Measurements from ENCODE around the gene ALDOB.

ALDOB gene

GRCh38 chr9:101448680-101449070, 13.1 kb upstream of the ALDOB start:
- H3K27me3 ChIP-seq (replicated peaks) = no peaks in the 10 kb centered on the region
- in situ Hi-C loops (cut with HindIII; ENCODE audit: low pct_ligation_motif_present, low sequenced_read_pairs) = no loop called here

GRCh38 chr9:101446732-101447131, 11.2 kb upstream of the ALDOB start:
- Histone ChIP-seq H3K4me3 (ENCODE audit: low read depth, low read length) (no peak overlapping the region), H3K27ac (no peak overlapping the region), H3K27me3 (replicated peaks) (no peaks in the 10 kb centered on the region), H3K36me3 (replicated peaks) (no peaks in the 10 kb centered on the region)
- DNase-seq = no peak
- TF ChIP-seq CTCF (IDR thresholded peaks at IDR 0.05; ENCODE audit: low read depth, low read length, missing control alignments) = no peak
- in situ Hi-C loops (cut with HindIII; ENCODE audit: low pct_ligation_motif_present, low sequenced_read_pairs) = no loop called here

More at GRCh38 chr9:101448680-101449070, 13.1 kb upstream of the ALDOB start:
- no peak overlapping the region for H3K27ac ChIP-seq
- no peak for TF ChIP-seq CTCF (IDR thresholded peaks at IDR 0.05; ENCODE audit: low read depth, low read length, missing control alignments)
- DNase-seq = no peak
- H3K4me3 ChIP-seq (ENCODE audit: low read depth, low read length) = no peak overlapping the region
- no peaks in the 10 kb centered on the region for H3K36me3 ChIP-seq (replicated peaks)

GRCh38 chr9:101445353-101446029, 9.9 kb upstream of the ALDOB start:
- Histone ChIP-seq H3K4me3 (ENCODE audit: low read depth, low read length) (no peak overlapping the region), H3K27ac (no peak overlapping the region), H3K36me3 (replicated peaks) (no peaks in the 10 kb centered on the region), H3K27me3 (replicated peaks) (no peaks in the 10 kb centered on the region)
- in situ Hi-C loops (cut with HindIII; ENCODE audit: low pct_ligation_motif_present, low sequenced_read_pairs) = no loop called here
- TF ChIP-seq CTCF (IDR thresholded peaks at IDR 0.05; ENCODE audit: low read depth, low read length, missing control alignments) = no peak
- DNase-seq = no peak

- no peaks in the 10 kb centered on the region for H3K36me3 ChIP-seq (replicated peaks)
- H3K4me3 ChIP-seq (ENCODE audit: low read depth, low read length) = no peak overlapping the region
- in situ Hi-C loops (cut with HindIII; ENCODE audit: low pct_ligation_motif_present, low sequenced_read_pairs) = no loop called here
- no peak for DNase-seq
- no peak overlapping the region for H3K27ac ChIP-seq
- no peaks in the 10 kb centered on the region for H3K27me3 ChIP-seq (replicated peaks)
- TF ChIP-seq CTCF (IDR thresholded peaks at IDR 0.05; ENCODE audit: low read depth, low read length, missing control alignments) = no peak
These were observed 7.8 kb upstream of the ALDOB start for GRCh38 chr9:101443364-101443771.

GRCh38 chr9:101442736-101443135, 7.2 kb upstream of the ALDOB start:
- no peaks in the 10 kb centered on the region for H3K36me3 ChIP-seq (replicated peaks)
- H3K27me3 ChIP-seq (replicated peaks) = no peaks in the 10 kb centered on the region
- no peak overlapping the region for H3K27ac ChIP-seq
- no peak overlapping the region for H3K4me3 ChIP-seq (ENCODE audit: low read depth, low read length)
- in situ Hi-C loops (cut with HindIII; ENCODE audit: low pct_ligation_motif_present, low sequenced_read_pairs) = no loop called here
- DNase-seq = no peak
- no peak for TF ChIP-seq CTCF (IDR thresholded peaks at IDR 0.05; ENCODE audit: low read depth, low read length, missing control alignments)

- in situ Hi-C loops (cut with HindIII; ENCODE audit: low pct_ligation_motif_present, low sequenced_read_pairs) = no loop called here
- TF ChIP-seq CTCF (IDR thresholded peaks at IDR 0.05; ENCODE audit: low read depth, low read length, missing control alignments) = no peak
- H3K27me3 ChIP-seq (replicated peaks) = no peaks in the 10 kb centered on the region
- H3K27ac ChIP-seq = no peak overlapping the region
- no peak for DNase-seq
- no peaks in the 10 kb centered on the region for H3K36me3 ChIP-seq (replicated peaks)
- no peak overlapping the region for H3K4me3 ChIP-seq (ENCODE audit: low read depth, low read length)
These were observed 6.7 kb upstream of the ALDOB start for GRCh38 chr9:101442318-101442717.

Measured in brain microvascular endothelial cell (primary cell).